Mammary epithelial cell (primary cell): ENCODE data around the gene CDH5.

Experiments used
- CTCF ChIP-seq, 2 donors: IDR thresholded peaks in 1 of 2; conservative IDR thresholded peaks in 1 of 2; 2 replicates each; pipeline ENCODE4 v1.5.1; 2011 to 2012; ENCODE audit warnings: inconsistent platforms in 2 of 2, low read length in 2 of 2, mild to moderate bottlenecking in 2 of 2, control low read depth in 1 of 2, low read depth in 1 of 2; ENCODE audit not compliant: insufficient read depth in 1 of 2; ENCODE audit errors: extremely low read depth in 1 of 2
- EZH2 ChIP-seq: IDR thresholded peaks from 2 replicates; pipeline ENCODE4 v1.6.1; 2012; ENCODE audit warnings: low read length, inconsistent platforms, borderline replicate concordance

- TF ChIP-seq CTCF (conservative IDR thresholded peaks at IDR 0.05 in 1 of 2, IDR thresholded peaks at IDR 0.05 in 1 of 2; ENCODE audit: extremely low read depth in 1 of 2, insufficient read depth in 1 of 2, low read depth in 1 of 2, low read length in 2 of 2) (no peak), EZH2 (no peak)
Observed at GRCh38 chr16:66443269-66443652, 76.8 kb downstream of the CDH5 start.
